ENCODE data around the gene ADAM22. TPM values are rescaled to one million over a fixed set of nuclear protein-coding genes. Genes with fewer than 3 reads are reported as not detected.

The ADAM22 gene
- total and polyA plus RNA-seq, 2 experiments from 2014 or later, result 1.6 to 9.8 TPM

DNA sequence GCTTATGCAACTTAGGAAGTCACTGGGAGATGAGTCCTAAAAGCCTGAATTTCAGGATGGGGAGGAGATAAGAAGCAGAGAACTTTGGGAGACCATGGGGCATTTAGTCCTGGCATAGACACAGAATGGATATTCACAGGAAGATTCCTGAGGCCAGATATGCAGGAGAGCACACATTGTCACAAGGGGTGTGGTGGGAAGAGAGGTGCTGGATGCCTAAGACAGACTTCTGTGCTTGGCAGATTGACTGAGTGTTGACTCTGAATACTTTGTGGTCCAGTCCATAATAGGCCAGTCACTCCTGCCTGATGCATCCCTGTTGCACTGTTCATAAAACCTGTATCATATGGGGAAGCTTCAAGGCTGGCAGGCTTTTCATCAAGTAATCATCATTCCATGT, 267.3 kb downstream of the ADAM22 start:
- Histone ChIP-seq H3K9me3 (ENCODE audit: low read depth) (no peaks in the 10 kb centered on the region), H2AFZ (no peak overlapping the region), H3K9me2 (replicated peaks; ENCODE audit: insufficient read depth) (no peaks in the 10 kb centered on the region), H3K4me2 (no peak overlapping the region), H3K36me3 (replicated peaks; ENCODE audit: insufficient read depth, low read depth) (no peaks in the 10 kb centered on the region), H3K27me3 (no peaks in the 10 kb centered on the region), H3K4me1 (ENCODE audit: insufficient read depth) (no peaks in the 10 kb centered on the region), H3K4me3 (no peak overlapping the region), H4K20me1 (ENCODE audit: insufficient read depth, poor library complexity, severe bottlenecking) (no peaks in the 10 kb centered on the region), H3K27ac (no peak overlapping the region), H3K79me2 (no peaks in the 10 kb centered on the region)
- no peak for DNase-seq (ENCODE audit: low spot score)
- TF ChIP-seq EZH2 (IDR thresholded peaks at IDR 0.05; ENCODE audit: borderline replicate concordance), result no peak
- TF ChIP-seq, protein P1, sequence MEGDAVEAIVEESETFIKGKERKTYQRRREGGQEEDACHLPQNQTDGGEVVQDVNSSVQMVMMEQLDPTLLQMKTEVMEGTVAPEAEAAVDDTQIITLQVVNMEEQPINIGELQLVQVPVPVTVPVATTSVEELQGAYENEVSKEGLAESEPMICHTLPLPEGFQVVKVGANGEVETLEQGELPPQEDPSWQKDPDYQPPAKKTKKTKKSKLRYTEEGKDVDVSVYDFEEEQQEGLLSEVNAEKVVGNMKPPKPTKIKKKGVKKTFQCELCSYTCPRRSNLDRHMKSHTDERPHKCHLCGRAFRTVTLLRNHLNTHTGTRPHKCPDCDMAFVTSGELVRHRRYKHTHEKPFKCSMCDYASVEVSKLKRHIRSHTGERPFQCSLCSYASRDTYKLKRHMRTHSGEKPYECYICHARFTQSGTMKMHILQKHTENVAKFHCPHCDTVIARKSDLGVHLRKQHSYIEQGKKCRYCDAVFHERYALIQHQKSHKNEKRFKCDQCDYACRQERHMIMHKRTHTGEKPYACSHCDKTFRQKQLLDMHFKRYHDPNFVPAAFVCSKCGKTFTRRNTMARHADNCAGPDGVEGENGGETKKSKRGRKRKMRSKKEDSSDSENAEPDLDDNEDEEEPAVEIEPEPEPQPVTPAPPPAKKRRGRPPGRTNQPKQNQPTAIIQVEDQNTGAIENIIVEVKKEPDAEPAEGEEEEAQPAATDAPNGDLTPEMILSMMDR (IDR thresholded peaks at IDR 0.05; ENCODE audit: poor library complexity), result no peak

DNA sequence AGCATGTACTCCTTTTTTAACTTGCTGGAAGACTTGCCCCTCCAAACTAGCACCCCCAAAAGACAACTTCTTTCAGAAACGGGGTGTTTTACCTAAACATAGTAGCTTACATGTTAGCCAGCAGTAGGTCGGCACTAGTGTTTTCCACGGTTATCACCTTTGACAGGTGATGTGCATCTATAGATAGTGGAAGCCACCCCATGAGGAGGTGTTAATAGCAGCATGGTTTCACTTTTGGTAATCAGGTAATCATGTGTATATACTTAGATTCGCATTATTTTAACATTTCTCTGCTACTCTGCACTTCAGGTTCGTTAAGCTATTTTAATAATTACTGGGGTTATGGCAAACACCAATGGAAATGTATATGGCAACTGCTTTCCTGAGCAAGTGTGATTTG, 268.2 kb downstream of the ADAM22 start:
- H3K9me2 ChIP-seq (replicated peaks; ENCODE audit: insufficient read depth), result no peaks in the 10 kb centered on the region
- no peaks in the 10 kb centered on the region for H3K79me2 ChIP-seq
- no peak overlapping the region for H3K27ac ChIP-seq
- DNase-seq (ENCODE audit: low spot score), result no peak
- TF ChIP-seq EZH2phosphoT487 (IDR thresholded peaks at IDR 0.05; ENCODE audit: low read depth, severe bottlenecking, unreplicated experiment), result no peak
- TF ChIP-seq EZH2 (IDR thresholded peaks at IDR 0.05; ENCODE audit: borderline replicate concordance), result no peak
- TF ChIP-seq, protein P1 (IDR thresholded peaks at IDR 0.05; ENCODE audit: poor library complexity), result no peak
- no peaks in the 10 kb centered on the region for H3K9me3 ChIP-seq (ENCODE audit: low read depth)
- no peak overlapping the region for H3K4me2 ChIP-seq
- H3K4me1 ChIP-seq (ENCODE audit: insufficient read depth), result no peaks in the 10 kb centered on the region
- H2AFZ ChIP-seq, result no peak overlapping the region
- no peaks in the 10 kb centered on the region for H4K20me1 ChIP-seq (ENCODE audit: insufficient read depth, poor library complexity, severe bottlenecking)
- no peak overlapping the region for H3K4me3 ChIP-seq
- H3K36me3 ChIP-seq (replicated peaks; ENCODE audit: insufficient read depth, low read depth), result no peaks in the 10 kb centered on the region
- 80% methylated on average over 5 of the region's 5 CpGs for WGBS (ENCODE audit: low lambda C conversion rate, missing lambda C conversion rate)
- H3K27me3 ChIP-seq, result no peaks in the 10 kb centered on the region

DNA sequence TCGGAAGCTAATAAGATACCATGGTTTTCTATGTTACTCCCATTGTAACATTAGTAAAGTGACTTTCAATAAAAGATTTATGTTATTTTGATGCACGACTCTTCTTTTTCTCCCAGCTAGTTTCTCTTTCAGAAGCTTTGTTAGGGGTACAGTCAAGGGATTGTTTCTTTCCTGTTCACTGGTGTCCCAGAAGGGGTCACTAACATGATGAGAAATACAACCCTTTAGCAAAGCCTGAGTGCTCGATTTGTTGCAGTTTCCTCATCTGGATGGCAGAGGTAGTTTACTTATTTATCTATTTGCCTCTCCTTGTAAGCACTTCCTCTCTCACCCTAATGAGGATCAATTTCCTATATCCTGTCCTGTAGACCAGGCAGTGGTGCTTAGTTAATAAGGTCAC, 268.7 kb downstream of the ADAM22 start:
- no peaks in the 10 kb centered on the region for H3K4me1 ChIP-seq (ENCODE audit: insufficient read depth)
- H3K9me2 ChIP-seq (replicated peaks; ENCODE audit: insufficient read depth), result no peaks in the 10 kb centered on the region
- H3K4me3 ChIP-seq, result no peak overlapping the region
- no peaks in the 10 kb centered on the region for H3K9me3 ChIP-seq (ENCODE audit: low read depth)
- H3K27ac ChIP-seq, result no peak overlapping the region
- no peaks in the 10 kb centered on the region for H3K27me3 ChIP-seq
- WGBS (ENCODE audit: low lambda C conversion rate, missing lambda C conversion rate), result 88% methylated on average over 3 of the region's 3 CpGs
- H3K36me3 ChIP-seq (replicated peaks; ENCODE audit: insufficient read depth, low read depth), result no peaks in the 10 kb centered on the region
- no peak overlapping the region for H3K4me2 ChIP-seq
- no peaks in the 10 kb centered on the region for H4K20me1 ChIP-seq (ENCODE audit: insufficient read depth, poor library complexity, severe bottlenecking)
- TF ChIP-seq, protein P1 (IDR thresholded peaks at IDR 0.05; ENCODE audit: poor library complexity), result no peak
- TF ChIP-seq EZH2phosphoT487 (IDR thresholded peaks at IDR 0.05; ENCODE audit: low read depth, severe bottlenecking, unreplicated experiment) (no peak), EZH2 (IDR thresholded peaks at IDR 0.05; ENCODE audit: borderline replicate concordance) (no peak)
- H3K79me2 ChIP-seq, result no peaks in the 10 kb centered on the region
- no peak for DNase-seq (ENCODE audit: low spot score)
- H2AFZ ChIP-seq, result no peak overlapping the region

DNA sequence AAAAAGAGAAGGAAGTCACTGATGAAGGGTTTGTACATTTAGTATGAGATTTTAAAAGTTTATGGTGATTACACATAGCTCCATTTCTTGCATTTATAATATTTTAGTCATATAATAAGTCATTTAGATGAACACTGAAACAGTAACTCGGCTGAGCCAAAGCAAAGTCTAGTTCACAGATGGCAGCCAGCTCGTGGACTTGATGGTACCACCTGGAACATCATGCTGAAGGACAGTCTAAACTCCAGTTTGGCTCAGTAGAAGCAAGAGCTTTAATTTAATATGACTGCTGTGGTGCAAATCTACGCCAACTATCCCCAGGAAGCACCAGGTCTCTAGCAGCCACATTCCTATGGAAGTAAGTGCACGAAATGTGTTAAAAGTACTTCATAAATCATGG, 269.4 kb downstream of the ADAM22 start:
- DNase-seq (ENCODE audit: low spot score), result no peak
- TF ChIP-seq EZH2phosphoT487 (IDR thresholded peaks at IDR 0.05; ENCODE audit: low read depth, severe bottlenecking, unreplicated experiment), result no peak
- TF ChIP-seq, protein P1 (IDR thresholded peaks at IDR 0.05; ENCODE audit: poor library complexity), result no peak
- TF ChIP-seq EZH2 (IDR thresholded peaks at IDR 0.05; ENCODE audit: borderline replicate concordance), result no peak
- no peak overlapping the region for H2AFZ ChIP-seq
- H3K9me3 ChIP-seq (ENCODE audit: low read depth), result no peaks in the 10 kb centered on the region
- H3K79me2 ChIP-seq, result no peaks in the 10 kb centered on the region
- no peaks in the 10 kb centered on the region for H3K9me2 ChIP-seq (replicated peaks; ENCODE audit: insufficient read depth)
- H3K27ac ChIP-seq, result no peak overlapping the region
- over 99% methylated on average over 4 of the region's 4 CpGs for WGBS (ENCODE audit: low lambda C conversion rate, missing lambda C conversion rate)
- no peaks in the 10 kb centered on the region for H4K20me1 ChIP-seq (ENCODE audit: insufficient read depth, poor library complexity, severe bottlenecking)
- no peak overlapping the region for H3K4me3 ChIP-seq
- H3K27me3 ChIP-seq, result no peaks in the 10 kb centered on the region
- no peak overlapping the region for H3K4me2 ChIP-seq
- H3K36me3 ChIP-seq (replicated peaks; ENCODE audit: insufficient read depth, low read depth), result no peaks in the 10 kb centered on the region
- no peaks in the 10 kb centered on the region for H3K4me1 ChIP-seq (ENCODE audit: insufficient read depth)

Data from hepatocyte (in vitro differentiated cells).